ENCODE data around the gene GOLGA6L26.
"Not testable (repeated sequence)": the region's sequence is repeated elsewhere in the genome, so short reads cannot be mapped to it uniquely, and the experiment has no call there.

The GOLGA6L26 gene

GRCh38 chr15:23334096-23334495 lies at the start of gene GOLGA6L26:
GOLGA6L26 (minus strand) TSS chr15:23334196; CDS start chr15:23334135, 61 bp downstream.
- not testable (repeated sequence) for DNase-seq (ENCODE audit: low read depth in 2 of 2)

DNA sequence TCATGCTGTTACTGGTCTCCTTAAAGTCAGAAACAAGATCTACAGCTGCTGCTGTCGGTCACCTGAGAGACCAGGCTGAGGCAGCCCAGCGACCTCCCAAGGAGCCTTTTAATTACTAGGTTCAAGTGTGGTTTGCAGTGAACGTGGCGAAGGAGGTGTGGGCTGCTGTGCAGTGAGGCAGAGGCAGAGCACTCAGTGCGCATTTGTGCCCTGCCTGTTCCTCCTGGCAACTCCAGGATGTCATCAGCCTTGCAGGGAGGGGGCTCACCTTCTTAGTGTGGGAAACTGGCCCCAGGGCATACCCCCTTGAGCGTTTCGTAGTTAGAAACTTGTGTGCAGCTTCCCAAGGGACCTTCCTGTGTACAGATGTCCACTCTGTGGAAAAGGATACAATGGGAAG lies 47.2 kb upstream of the GOLGA6L26 start:
- not testable (repeated sequence) for DNase-seq (ENCODE audit: low read depth in 2 of 2)

DNA sequence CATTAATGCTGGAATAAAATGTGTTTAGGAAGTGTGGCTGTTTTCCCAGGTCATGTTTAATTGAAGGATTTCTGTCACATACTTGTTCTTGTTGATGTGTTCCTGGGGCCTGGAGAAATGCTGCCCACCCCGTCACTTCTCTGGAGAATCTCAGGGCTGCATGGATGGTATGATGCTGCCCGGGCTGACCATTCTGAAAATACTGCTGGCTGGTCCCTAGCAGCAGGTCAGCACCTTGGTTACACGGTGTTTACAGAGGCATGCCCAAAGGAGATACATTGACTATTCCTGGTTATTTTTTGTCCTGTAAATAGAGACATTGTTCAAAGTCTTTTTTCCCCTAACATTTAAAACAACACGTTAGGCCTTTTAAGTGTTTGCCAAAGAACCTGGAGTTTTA lies 46.7 kb upstream of the GOLGA6L26 start:
- DNase-seq (ENCODE audit: low read depth in 2 of 2): not testable (repeated sequence)

DNA sequence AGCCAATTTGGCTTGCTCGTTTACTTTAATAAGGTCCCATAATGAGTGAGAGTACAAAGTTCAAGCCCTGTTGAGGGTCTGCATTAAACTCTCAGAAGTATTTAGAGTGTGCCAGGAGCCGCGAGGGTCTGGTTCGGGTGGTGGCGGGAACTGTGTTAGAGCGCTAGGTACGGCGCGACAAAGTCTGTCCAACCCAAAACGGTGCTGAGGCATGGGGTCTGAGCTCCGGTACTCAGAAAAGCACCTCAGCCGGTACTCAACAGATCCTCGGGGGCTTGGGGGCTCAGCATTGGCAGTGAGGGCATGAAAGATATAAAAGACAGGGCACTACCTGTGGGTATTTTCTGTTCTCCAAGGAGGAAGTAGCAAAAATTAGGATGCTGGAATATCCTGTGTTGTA lies 45.0 kb upstream of the GOLGA6L26 start:
- not testable (repeated sequence) for DNase-seq (ENCODE audit: low read depth in 2 of 2)

GRCh38 chr15:23374226-23374625 lies 40.2 kb upstream of the GOLGA6L26 start:
- not testable (repeated sequence) for DNase-seq (ENCODE audit: low read depth in 2 of 2)

GRCh38 chr15:23372891-23373600 lies 39.0 kb upstream of the GOLGA6L26 start:
- DNase-seq (ENCODE audit: low read depth in 2 of 2): not testable (repeated sequence)

GRCh38 chr15:23372284-23372683 lies 38.3 kb upstream of the GOLGA6L26 start:
- no peak for DNase-seq (ENCODE audit: low read depth in 2 of 2)

GRCh38 chr15:23371868-23372267 lies 37.9 kb upstream of the GOLGA6L26 start:
- DNase-seq (ENCODE audit: low read depth in 2 of 2): not testable (repeated sequence)

DNA sequence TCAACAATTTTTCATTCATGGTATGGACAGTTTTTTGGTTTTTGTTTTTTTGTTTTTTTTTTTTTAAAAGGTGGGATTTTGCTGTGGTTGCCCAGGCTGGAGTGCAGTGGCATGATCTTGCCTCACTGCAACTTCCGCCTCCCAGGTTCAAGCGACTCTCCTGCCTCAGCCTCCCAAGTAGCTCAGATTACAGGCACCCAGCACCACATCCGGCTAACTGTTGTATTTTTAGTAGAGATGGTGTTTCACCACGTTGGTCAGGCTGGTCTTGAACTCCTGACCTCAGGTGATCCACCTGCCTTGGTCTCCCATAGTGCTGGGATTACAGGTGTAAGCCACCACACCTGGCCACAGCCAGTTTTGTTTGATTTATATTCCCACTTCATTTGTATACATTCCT lies 37.1 kb upstream of the GOLGA6L26 start:
- not testable (repeated sequence) for DNase-seq (ENCODE audit: low read depth in 2 of 2)

DNA sequence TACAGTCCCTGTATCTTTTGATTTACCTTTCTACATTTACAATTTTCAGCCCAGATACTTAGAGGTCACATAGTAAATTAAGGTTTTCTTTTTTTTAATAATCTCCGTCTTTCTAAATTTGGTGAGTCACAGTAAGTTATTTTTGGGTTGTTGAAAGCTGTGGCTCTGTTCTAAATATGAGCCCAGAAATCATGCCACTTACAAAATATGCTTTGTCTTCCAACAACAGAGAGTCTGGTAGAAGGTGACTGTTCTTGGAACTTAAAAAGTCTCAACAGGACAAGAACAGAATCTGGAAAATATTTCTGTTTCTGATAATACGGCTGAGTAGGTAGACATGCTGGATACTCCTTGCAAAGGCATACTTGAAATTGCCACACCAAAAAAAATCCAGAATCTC lies 36.6 kb upstream of the GOLGA6L26 start:
- DNase-seq (ENCODE audit: low read depth in 2 of 2): no peak

DNA sequence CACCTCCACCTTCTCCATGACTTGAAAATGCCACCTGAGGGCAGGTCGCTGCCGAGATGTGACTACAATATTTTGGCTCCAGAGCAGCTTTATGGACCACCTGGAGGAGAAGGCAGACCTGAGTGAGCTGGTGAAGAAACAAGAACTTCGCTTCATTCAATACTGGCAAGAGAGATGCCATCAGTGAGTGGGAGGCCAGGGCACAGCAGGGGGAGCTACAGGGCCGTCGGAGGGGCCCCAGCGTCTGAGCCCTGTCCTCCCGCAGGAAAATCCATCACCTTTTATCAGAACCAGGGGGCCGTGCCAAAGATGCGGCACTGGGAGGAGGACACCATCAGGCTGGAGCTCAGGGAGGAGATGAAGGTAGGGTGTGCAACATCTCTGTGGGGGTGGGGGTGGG lies 30.3 kb upstream of the GOLGA6L26 start:
- DNase-seq (ENCODE audit: low read depth in 2 of 2): not testable (repeated sequence)

DNA sequence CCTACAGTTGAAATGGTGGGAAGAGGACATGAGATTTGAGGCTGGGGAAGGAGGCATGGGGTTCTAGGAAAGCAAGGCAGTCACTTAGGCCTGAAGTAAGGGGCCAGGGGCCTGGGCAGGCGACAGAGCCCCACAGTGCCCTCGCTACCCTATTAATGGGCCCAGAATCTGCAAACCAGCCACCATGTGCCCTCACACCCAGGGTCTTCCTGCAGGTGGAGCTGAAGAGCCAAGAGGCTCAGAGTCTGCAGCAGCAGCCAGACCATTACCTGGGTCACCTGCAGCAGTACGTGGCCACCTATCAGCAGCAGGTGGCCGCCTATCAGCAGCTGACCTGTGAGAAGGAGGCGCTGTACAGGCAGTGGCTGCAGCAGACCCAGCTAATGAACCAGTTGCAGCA lies 28.6 kb upstream of the GOLGA6L26 start:
- DNase-seq (ENCODE audit: low read depth in 2 of 2): not testable (repeated sequence)

- DNase-seq (ENCODE audit: low read depth in 2 of 2): not testable (repeated sequence)
Measured at GRCh38 chr15:23354448-23354847, 20.5 kb upstream of the GOLGA6L26 start, which contains the start of gene GOLGA8S. GOLGA8S (plus strand) TSS chr15:23354748; CDS start chr15:23354810, 62 bp downstream.

GRCh38 chr15:23311233-23311632 lies 22.8 kb downstream of the GOLGA6L26 start:
- not testable (repeated sequence) for DNase-seq (ENCODE audit: low read depth in 2 of 2)

DNA sequence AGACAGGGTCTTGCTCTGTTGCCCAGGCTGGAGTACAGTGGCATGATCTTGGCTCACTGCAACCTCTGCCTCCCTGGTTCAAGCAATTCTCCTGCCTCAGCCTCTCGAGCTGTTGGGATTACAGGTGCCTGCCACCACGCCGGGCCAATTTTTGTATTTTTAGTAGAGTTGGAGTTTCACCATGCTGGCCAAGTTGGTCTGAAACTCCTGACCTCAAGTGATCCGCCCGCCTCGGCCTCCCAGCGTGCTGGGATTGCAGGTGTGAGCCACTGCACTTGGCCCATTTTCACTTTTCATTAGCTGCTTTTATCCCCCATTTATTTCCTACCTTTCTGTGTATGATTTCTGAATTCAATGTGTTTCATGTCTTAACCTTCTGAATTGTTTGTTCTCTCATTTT lies 28.1 kb downstream of the GOLGA6L26 start:
- not testable (repeated sequence) for DNase-seq (ENCODE audit: low read depth in 2 of 2)

DNA sequence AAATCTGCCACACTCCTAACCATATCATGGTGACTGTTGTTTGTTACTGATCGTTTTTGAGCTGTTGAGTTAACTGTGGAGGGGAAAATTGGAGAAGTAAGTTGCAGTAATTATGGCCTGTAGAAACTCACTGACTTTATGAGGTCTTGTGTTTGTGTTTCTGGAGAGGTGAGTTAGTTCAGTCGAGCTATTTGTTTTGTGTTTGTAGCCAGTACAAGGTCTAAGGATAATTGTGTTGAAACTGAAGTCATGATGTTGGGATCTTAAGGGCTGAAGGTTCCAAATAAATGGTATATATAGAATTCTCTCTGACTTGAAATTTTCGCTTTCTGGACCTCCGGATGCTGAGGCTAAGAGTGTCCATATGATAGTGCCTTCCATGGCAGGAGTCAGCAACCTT lies 29.2 kb downstream of the GOLGA6L26 start:
- not testable (repeated sequence) for DNase-seq (ENCODE audit: low read depth in 2 of 2)

DNA sequence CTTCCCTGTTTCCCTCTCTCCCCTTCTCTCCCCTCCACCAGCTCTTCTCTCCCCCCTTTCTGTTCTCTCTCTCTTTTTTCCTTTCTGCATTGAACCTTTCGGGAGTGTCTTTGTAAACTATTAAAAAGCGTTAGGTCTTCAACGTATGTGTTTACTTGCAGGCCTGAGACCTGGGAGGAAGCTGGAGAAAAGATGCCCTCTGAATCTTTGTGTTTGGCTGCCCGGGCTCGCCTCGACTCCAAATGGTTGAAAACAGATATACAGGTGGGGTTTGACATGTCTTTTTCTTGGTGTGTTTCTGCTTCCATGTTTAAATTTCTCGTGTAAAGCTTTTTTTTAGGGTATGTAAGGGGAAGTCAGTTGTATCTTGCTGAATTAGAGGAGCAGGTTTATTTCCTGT lies 29.7 kb downstream of the GOLGA6L26 start:
- DNase-seq (ENCODE audit: low read depth in 2 of 2): not testable (repeated sequence)

GRCh38 chr15:23303654-23304053 lies 30.3 kb downstream of the GOLGA6L26 start:
- DNase-seq (ENCODE audit: low read depth in 2 of 2): not testable (repeated sequence)

DNA sequence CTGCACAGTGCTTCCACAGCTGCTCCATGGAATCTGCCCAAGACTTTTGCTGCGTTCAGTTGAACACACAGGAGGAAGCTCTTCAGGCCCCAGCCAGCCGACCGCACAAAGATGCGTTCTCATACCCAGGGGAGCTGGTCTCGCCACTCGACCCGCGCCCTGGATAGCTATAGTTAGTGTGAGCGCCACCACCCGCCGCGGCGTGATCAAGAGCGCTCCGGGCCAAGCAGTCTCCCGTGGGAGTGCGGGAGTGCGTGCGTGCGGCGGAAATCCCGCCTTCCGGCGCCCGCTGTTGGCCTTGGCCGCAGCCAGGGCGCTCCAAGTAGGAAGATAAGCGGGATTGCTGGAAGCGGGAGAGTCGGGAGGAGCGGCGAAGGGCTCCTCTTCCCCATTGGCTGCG lies 30.8 kb downstream of the GOLGA6L26 start:
- DNase-seq (ENCODE audit: low read depth in 2 of 2): not testable (repeated sequence)
